ENCODE measurements around the gene HTR7. TPM values are rescaled to one million over a fixed set of nuclear protein-coding genes. Genes with fewer than 3 reads are reported as not detected.

The HTR7 gene
- total and polyA plus RNA-seq, 9 donors, result 0.11 to 1.00 (median 0.32) TPM; not detected in 2

DNA sequence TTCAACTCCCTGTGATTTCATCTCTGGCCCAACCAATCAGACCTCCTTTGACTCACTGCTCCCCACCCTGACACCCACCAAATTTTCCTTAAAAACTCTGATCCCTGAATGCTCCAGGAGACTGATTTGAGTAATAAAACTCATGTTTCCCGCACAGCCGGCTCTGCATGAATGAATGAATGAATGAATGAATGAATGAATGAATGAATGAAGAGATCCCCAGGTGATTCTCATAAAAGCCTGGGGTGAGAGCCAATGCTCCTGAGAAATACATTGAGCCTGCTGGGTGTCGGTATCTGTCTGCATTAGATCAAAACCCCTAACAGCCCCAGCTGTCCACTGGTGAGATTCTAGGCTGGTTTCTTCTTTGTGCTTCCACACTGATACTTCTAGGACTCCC, 58.7 kb downstream of the HTR7 start:
- no peaks in the 10 kb centered on the region for H3K9me3 ChIP-seq
- 90 to 94% (median 92%) methylated on average over 3 of the region's 3 CpGs for WGBS, 3 donors
- intact Hi-C loops (cut with DNase I), result no loop called here

DNA sequence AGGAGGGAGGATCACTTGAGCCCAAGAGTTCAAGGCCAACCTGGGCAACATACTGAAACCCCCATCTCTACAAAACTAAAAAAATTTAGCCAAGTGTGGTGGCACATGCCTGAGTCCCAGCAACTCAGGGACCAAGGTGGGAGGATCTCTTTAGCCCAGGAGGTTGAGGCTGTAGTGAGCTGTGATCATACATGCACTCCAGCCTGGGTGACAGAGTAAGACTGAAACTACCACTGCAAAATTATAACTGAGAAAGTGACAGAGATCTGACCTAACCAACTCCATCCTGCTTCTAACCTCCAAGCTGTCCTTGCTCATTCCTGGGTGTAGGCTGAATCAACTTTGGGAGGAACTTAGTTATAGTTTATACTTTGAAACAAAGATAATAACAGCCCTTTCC, 59.4 kb downstream of the HTR7 start:
- Histone ChIP-seq H3K4me3 (no peak overlapping the region), H3K27ac (no peak overlapping the region), H3K36me3 (no peaks in the 10 kb centered on the region), H3K4me1 (ENCODE audit: insufficient read depth) (no peaks in the 10 kb centered on the region), H3K27me3 (no peaks in the 10 kb centered on the region), H3K9me3 (no peaks in the 10 kb centered on the region)
- no peak for DNase-seq
- TF ChIP-seq, protein P1, sequence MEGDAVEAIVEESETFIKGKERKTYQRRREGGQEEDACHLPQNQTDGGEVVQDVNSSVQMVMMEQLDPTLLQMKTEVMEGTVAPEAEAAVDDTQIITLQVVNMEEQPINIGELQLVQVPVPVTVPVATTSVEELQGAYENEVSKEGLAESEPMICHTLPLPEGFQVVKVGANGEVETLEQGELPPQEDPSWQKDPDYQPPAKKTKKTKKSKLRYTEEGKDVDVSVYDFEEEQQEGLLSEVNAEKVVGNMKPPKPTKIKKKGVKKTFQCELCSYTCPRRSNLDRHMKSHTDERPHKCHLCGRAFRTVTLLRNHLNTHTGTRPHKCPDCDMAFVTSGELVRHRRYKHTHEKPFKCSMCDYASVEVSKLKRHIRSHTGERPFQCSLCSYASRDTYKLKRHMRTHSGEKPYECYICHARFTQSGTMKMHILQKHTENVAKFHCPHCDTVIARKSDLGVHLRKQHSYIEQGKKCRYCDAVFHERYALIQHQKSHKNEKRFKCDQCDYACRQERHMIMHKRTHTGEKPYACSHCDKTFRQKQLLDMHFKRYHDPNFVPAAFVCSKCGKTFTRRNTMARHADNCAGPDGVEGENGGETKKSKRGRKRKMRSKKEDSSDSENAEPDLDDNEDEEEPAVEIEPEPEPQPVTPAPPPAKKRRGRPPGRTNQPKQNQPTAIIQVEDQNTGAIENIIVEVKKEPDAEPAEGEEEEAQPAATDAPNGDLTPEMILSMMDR (IDR thresholded peaks at IDR 0.05), result no peak
- no peak for TF ChIP-seq EP300 (IDR thresholded peaks at IDR 0.05)
- no peak for TF ChIP-seq POLR2A (IDR thresholded peaks at IDR 0.05)
- intact Hi-C loops (cut with DNase I), result no loop called here

More for the DNA sequence above, 58.7 kb downstream of the HTR7 start:
- Histone ChIP-seq H3K36me3 (no peaks in the 10 kb centered on the region), H3K4me3 (no peak overlapping the region), H3K27ac (no peak overlapping the region), H3K4me1 (ENCODE audit: insufficient read depth) (no peaks in the 10 kb centered on the region), H3K27me3 (no peaks in the 10 kb centered on the region)
- TF ChIP-seq, protein P1 (IDR thresholded peaks at IDR 0.05), result no peak
- TF ChIP-seq EP300 (IDR thresholded peaks at IDR 0.05) (no peak), POLR2A (IDR thresholded peaks at IDR 0.05) (no peak)
- no peak for DNase-seq

DNA sequence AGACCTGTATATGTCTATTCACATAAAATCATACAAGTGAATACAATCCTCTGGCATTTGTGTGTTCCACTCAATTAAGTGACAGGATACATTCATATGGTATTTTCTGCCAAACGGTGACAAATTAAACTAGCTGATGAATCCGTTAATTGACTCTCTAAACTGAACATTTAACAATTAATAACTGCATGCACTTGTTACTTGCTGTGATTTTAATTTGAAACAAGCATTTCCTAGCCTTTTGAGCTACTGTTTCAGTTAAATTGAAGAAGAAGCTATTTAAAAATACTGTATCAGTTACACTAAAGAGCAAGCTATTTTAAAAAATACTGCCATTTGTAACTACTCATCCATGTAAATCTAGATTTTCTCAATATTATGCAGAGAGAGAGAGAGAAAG, 67.4 kb downstream of the HTR7 start:
- Histone ChIP-seq H3K27ac (no peak overlapping the region), H3K4me1 (ENCODE audit: insufficient read depth) (no peaks in the 10 kb centered on the region), H3K36me3 (no peaks in the 10 kb centered on the region), H3K27me3 (no peaks in the 10 kb centered on the region), H3K9me3 (no peaks in the 10 kb centered on the region), H3K4me3 (no peak overlapping the region)
- intact Hi-C loops (cut with DNase I), result no loop called here
- no peak for DNase-seq
- 76 to 92% (median 76%) methylated on average over 2 of the region's 2 CpGs for WGBS, 3 donors
- TF ChIP-seq EP300 (IDR thresholded peaks at IDR 0.05) (no peak), POLR2A (IDR thresholded peaks at IDR 0.05) (no peak)
- TF ChIP-seq, protein P1 (IDR thresholded peaks at IDR 0.05), result no peak

DNA sequence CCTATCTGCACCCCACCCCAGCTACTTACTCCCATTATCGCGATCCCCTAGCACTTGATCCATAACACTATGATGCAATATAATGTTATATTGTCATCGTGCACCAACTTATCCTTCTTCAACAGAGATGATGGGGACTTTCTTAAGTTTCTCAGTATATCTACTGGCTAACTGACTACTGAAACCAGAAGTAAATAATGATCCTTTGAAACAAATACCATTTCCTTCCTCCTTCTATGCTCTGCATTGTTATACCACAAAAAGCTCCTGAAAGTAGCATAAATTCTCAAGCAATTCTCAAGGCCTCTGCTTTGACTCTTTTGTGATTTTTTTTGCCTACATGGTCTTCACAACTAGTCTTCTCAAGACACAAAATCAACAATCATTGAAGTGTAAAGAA, 68.9 kb downstream of the HTR7 start:
- no peak for DNase-seq
- Histone ChIP-seq H3K27me3 (no peaks in the 10 kb centered on the region), H3K4me3 (no peak overlapping the region), H3K27ac (no peak overlapping the region), H3K9me3 (no peaks in the 10 kb centered on the region), H3K4me1 (ENCODE audit: insufficient read depth) (no peaks in the 10 kb centered on the region), H3K36me3 (no peaks in the 10 kb centered on the region)
- intact Hi-C loops (cut with DNase I), result no loop called here
- 59 to 90% (median 67%) methylated on average over 3 of the region's 3 CpGs for WGBS, 3 donors
- no peak for TF ChIP-seq POLR2A (IDR thresholded peaks at IDR 0.05)
- no peak for TF ChIP-seq EP300 (IDR thresholded peaks at IDR 0.05)
- TF ChIP-seq, protein P1 (IDR thresholded peaks at IDR 0.05), result no peak

DNA sequence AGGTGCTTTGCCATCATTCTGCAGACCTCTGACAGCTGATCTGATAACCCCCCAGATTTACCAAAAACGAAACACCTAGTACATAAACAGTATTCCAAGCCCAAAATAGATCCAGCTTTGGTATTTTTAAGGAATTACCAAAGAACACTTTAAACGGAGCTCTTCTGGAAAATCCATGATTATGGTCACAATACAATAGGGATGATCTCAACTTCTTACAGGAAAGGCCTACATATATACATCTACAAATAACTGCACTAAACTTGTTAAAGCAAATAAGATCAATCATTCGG, 69.7 kb downstream of the HTR7 start:
- no peak for TF ChIP-seq POLR2A (IDR thresholded peaks at IDR 0.05)
- no peak for TF ChIP-seq EP300 (IDR thresholded peaks at IDR 0.05)
- TF ChIP-seq, protein P1 (IDR thresholded peaks at IDR 0.05), result no peak
- Histone ChIP-seq H3K4me3 (no peak overlapping the region), H3K9me3 (no peaks in the 10 kb centered on the region), H3K36me3 (no peaks in the 10 kb centered on the region), H3K4me1 (ENCODE audit: insufficient read depth) (no peaks in the 10 kb centered on the region), H3K27me3 (no peaks in the 10 kb centered on the region), H3K27ac (no peak overlapping the region)
- intact Hi-C loops (cut with DNase I), result no loop called here
- DNase-seq, result no peak
- 54 to 59% (median 55%) methylated on average over 3 of the region's 3 CpGs for WGBS, 3 donors
